Coronary artery (tissue), 2 donors: ENCODE results near the gene RAB40B.
A peak's percentile ranks its signal among the peaks of the same experiment; 100 is the strongest.

Source experiments
- DNase-seq: peaks from one replicate; pipeline ENCODE4 v3.0.0-alpha.2; 2017; ENCODE audit warnings: low spot score
- H3K27ac ChIP-seq, 2 donors: fragments of 200-600 bp; sonication (generic); one replicate each; pipeline ENCODE4 v1.5.1; 2016 to 2019
- H3K4me3 ChIP-seq: fragments of 200-600 bp; sonication (generic); 2 replicates; pipeline ENCODE4 v1.5.1; 2016; ENCODE audit warnings: mild to moderate bottlenecking, moderate library complexity
- TF ChIP-seq, protein P1 (sequence below): fragments of 200-600 bp; sonication (generic); IDR thresholded peaks from one replicate; pipeline ENCODE4 v1.5.1; 2019; ENCODE audit warnings: antibody characterized with exemption

Gene RAB40B

DNA sequence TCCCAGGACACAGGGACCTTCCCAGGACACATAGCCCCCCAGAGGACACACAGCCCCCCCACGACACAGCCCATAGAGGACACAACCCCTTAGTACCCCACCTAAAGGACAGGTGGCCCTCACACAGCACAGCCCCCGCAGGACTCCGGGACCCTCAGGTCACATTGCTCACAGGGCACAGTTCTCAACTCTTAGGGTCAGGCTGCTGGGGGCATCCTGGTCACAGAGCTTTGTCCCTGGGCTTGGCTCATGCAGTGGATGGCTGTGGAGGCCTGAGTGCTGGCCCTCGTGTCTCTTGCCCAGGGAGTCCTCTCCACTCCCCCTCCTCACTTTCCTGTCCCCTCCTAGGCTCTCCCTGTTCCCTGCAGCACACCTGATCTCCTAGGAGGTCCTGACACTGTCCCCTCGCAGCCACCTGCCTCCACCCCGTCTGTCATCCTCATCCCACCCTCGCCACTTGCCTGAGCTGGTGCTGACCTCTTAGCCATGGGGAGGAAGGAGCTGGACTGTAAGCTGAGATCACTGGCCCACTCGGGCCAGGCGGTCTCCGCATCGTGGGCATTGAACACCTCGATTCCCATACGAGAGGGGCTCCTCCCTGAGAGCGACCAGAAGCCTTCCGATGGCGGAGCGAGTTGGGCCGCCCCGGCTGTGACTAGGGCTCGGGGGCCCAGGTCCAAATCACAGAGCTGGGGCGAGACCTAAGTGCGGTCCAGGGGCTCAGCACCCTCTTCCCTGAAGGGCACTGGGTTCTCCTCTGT lies 48.8 kb downstream of the RAB40B start:
- H3K4me3 ChIP-seq = no peak overlapping the region
- TF ChIP-seq, protein P1, sequence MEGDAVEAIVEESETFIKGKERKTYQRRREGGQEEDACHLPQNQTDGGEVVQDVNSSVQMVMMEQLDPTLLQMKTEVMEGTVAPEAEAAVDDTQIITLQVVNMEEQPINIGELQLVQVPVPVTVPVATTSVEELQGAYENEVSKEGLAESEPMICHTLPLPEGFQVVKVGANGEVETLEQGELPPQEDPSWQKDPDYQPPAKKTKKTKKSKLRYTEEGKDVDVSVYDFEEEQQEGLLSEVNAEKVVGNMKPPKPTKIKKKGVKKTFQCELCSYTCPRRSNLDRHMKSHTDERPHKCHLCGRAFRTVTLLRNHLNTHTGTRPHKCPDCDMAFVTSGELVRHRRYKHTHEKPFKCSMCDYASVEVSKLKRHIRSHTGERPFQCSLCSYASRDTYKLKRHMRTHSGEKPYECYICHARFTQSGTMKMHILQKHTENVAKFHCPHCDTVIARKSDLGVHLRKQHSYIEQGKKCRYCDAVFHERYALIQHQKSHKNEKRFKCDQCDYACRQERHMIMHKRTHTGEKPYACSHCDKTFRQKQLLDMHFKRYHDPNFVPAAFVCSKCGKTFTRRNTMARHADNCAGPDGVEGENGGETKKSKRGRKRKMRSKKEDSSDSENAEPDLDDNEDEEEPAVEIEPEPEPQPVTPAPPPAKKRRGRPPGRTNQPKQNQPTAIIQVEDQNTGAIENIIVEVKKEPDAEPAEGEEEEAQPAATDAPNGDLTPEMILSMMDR = no peak
- no peak for DNase-seq
- H3K27ac ChIP-seq = peak overlapping the region in 1 of 2 donors; percentile 99

DNA sequence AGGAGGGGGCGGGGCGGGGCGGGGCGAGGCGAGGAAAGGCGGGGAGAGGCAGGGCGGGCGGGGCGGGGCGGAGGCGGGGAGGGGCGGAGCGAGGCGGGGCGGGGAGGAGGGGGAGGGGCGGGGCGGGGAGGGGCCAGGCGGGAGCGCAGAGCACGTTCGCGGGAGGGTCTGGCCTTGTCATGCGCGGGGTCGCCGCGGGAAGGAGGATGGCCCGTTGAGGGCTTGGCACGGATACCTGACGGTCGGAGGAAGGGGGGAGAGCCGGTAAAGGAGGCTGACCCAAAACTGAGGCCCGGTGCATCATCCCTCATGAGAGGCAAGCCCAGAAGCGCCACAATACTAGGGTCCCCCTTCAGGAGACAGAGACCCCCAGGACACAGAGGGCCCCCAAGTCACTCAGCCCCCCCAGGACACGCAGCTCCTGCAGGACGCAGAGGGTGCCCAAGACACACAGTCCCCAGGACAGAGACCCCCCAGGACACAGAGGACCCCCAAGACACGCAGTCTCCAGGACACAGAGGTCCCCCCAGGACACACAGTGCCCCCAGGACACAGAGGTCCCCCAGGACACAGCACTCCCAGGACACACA lies 49.7 kb downstream of the RAB40B start:
- Histone ChIP-seq H3K4me3 (peak overlapping the region; percentile 68), H3K27ac (peak overlapping the region; percentile 81 to 99)
- peak; percentile 83 for DNase-seq
- TF ChIP-seq, protein P1 = no peak

DNA sequence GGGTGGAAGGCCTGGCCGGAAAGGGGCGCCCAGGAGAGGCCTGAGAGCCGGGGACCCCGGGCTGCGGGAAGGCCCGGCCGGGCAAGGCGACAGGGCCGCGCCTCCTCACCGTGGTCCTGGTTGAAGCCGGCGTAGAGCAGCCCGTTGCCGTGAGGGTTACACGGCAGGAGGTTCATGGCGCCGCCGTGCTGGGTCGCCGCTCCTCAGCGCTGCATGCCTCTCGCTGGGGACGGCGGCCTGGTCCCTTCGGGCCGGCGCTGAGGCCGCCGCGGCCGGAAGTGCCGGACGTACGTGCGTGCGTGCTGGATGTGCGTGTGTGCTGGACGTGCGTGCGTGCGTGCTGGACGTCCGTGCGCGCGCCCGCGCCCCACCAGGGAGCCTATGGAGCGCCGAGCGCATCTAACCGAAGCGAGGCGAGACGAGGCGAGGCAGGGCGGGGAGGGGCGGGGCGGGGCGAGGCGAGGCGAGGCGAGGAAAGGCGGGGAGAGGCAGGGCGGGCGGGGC lies 50.3 kb downstream of the RAB40B start, which contains the start of gene WDR45B:
Gene WDR45B (minus strand): TSS at position 280 of the 504 bp plus-strand sequence. CDS start 104 bp downstream, at position 176.
- Histone ChIP-seq H3K27ac (peak within 1 kb of the TSS; percentile 95 to 99), H3K4me3 (peak within 1 kb of the TSS; percentile 99)
- TF ChIP-seq, protein P1 = no peak
- DNase-seq = peak; percentile 97

DNA sequence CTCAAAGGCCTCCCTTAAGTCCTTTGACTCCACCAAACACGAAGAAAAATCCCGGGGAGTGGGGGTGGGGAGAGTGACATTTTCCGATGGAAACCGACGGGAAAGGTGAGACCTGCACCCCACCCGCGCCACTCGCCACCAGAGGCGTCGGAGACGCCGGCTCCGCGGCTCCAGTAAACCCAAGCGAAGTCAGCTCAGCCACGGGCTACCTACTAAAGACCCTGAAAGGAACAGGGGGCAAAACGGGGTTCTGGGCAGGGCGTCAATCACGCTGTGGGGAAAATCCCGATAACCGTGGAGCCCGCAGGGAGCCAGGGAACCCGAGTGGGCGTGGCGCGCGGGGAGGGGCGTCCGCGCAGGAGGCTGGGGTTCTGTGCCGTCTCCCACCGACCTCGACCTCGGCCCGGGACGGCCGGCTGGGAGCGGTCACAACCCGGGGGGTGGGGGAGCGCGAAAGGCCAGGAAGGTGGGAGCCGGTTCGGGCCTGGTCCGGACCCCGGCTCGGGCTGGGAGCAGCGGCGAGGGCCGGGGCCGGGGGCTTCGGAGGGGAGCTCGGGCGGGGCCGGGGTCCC lies 50.8 kb downstream of the RAB40B start:
- DNase-seq = no peak
- Histone ChIP-seq H3K27ac (peak overlapping the region; percentile 95 to 99), H3K4me3 (peak overlapping the region; percentile 99)
- TF ChIP-seq, protein P1 = no peak

DNA sequence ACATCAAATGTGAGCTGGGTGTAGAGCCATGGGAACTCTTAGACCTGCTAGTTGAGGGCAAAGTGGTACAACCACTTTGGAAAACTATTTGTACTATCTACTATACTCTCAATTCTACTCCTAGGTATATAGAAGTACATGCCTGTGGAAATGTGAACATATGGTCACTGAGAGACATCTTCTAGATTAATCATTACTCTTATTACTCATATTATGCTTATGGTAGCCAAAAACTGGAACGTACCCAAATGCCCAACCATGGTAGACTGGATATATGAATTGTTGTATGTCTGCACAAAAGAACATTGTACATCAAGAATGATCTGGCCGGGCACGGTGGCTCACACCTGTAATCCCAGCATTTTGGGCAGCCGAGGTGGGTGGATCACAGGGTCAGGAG lies 53.0 kb downstream of the RAB40B start:
- DNase-seq = no peak
- no peak overlapping the region for H3K4me3 ChIP-seq
- no peak overlapping the region for H3K27ac ChIP-seq
- TF ChIP-seq, protein P1 = no peak

DNA sequence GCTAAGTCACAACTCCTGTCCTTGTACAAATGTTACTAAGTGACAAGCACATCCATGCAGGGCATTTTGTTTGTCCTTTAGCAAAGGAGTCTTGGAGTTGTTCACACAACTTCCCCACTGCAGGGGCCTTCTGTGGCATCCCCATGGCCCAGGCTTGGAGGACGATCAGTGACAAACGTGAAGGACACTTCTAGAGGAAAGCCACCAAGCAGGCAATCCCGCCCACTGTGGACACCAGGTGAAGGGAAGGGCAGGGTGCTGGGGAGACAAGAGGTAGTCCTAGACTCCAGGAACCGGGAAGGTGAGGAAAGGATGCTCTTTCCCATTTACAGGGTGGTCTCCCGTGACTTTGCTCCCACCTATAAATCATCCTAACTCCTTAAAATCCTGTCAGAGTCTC lies 54.4 kb downstream of the RAB40B start:
- H3K4me3 ChIP-seq = no peak overlapping the region
- TF ChIP-seq, protein P1 = no peak
- no peak overlapping the region for H3K27ac ChIP-seq
- no peak for DNase-seq
